HepG2 (cell line): Measurements from ENCODE around the gene INHBB. TPM values are rescaled to one million over a fixed set of nuclear protein-coding genes. Genes with fewer than 3 reads are reported as not detected.

Experiments
- KDM2A ChIP-seq: sonication (generic); formaldehyde crosslinking; IDR thresholded peaks from 2 replicates; pipeline ENCODE4 v1.4.0; 2020; ENCODE audit warnings: low read depth, missing genetic modification reagents, borderline replicate concordance
- MIER3 ChIP-seq: IDR thresholded peaks from 2 replicates; pipeline ENCODE4 v1.6.1; 2016; ENCODE audit warnings: missing compliant biosample characterization, borderline replicate concordance
- SRY ChIP-seq: sonication (generic); formaldehyde crosslinking; IDR thresholded peaks from 2 replicates; pipeline ENCODE4 v1.8.0; 2022; ENCODE audit warnings: mild to moderate bottlenecking, missing genetic modification reagents
- TP53 ChIP-seq: sonication (generic); formaldehyde crosslinking; conservative IDR thresholded peaks from 2 replicates; pipeline ENCODE4 v1.4.0; 2020; ENCODE audit warnings: missing genetic modification reagents
- ZNF441 ChIP-seq: sonication (generic); formaldehyde crosslinking; IDR thresholded peaks from 2 replicates; pipeline ENCODE4 v1.7.0; 2021; ENCODE audit warnings: missing genetic modification reagents, borderline replicate concordance
- polyA plus RNA-seq, 8 experiments: library from polyadenylated mRNA; depleted of rRNA in 3 of 8; stranded (reverse) in 7 of 8; unstranded in 1 of 8; fragments of >200 nt; fragmentation: Illumina TruSeq in 4 of 8; extraction: Trizol in 4 of 8; gene quantifications; 2 replicates each; pipeline versions ENCODE4 v1.2.1 to v1.2.3, GENCODE V29; 2011 to 2016; ENCODE audit warnings: low read depth in 4 of 8, missing spikeins in 1 of 8, mixed read lengths in 1 of 8; ENCODE audit not compliant: insufficient read depth in 1 of 8
- total RNA-seq, 5 experiments: library from RNA; depleted of rRNA; stranded (reverse); fragments of >200 nt; fragmentation: Illumina TruSeq; extraction: Trizol; gene quantifications; 2 replicates each; pipeline ENCODE4 v1.2.3, GENCODE V29; 2016; ENCODE audit warnings: low read depth in 1 of 5
- TF ChIP-seq, protein P1 (sequence below): sonication (generic); formaldehyde crosslinking; IDR thresholded peaks from one replicate; pipeline ENCODE4 v1.5.1; 2020; ENCODE audit warnings: mild to moderate bottlenecking, missing genetic modification reagents; ENCODE audit errors: not compliant biosample characterization

The INHBB gene
- total and polyA plus RNA-seq, 2 of the 13 experiments (the other 11 are each of a cell fraction or from before 2014, with no cell fraction given) = 0.20 to 1.7 TPM

DNA sequence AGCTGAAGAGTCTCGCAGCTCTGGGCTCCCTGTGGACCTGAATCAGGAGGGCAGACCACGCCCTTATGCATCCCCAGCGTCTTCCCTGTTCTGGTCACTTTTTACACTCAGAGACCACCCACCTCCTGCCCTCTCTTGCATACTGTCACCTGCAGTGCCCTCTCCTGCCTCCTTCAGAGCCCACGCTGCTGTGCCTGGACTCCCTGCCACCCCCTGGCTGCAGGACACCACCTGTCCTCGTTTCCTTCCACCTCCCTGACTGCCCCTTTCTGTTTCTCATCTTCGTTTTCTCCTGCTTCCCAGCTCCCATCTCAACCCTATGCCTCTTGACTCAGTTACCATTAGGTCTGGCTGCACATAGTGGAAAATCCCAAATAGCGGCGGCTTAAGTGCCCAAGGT, 9.2 kb upstream of the INHBB start (continued):
- TF ChIP-seq, protein P1, sequence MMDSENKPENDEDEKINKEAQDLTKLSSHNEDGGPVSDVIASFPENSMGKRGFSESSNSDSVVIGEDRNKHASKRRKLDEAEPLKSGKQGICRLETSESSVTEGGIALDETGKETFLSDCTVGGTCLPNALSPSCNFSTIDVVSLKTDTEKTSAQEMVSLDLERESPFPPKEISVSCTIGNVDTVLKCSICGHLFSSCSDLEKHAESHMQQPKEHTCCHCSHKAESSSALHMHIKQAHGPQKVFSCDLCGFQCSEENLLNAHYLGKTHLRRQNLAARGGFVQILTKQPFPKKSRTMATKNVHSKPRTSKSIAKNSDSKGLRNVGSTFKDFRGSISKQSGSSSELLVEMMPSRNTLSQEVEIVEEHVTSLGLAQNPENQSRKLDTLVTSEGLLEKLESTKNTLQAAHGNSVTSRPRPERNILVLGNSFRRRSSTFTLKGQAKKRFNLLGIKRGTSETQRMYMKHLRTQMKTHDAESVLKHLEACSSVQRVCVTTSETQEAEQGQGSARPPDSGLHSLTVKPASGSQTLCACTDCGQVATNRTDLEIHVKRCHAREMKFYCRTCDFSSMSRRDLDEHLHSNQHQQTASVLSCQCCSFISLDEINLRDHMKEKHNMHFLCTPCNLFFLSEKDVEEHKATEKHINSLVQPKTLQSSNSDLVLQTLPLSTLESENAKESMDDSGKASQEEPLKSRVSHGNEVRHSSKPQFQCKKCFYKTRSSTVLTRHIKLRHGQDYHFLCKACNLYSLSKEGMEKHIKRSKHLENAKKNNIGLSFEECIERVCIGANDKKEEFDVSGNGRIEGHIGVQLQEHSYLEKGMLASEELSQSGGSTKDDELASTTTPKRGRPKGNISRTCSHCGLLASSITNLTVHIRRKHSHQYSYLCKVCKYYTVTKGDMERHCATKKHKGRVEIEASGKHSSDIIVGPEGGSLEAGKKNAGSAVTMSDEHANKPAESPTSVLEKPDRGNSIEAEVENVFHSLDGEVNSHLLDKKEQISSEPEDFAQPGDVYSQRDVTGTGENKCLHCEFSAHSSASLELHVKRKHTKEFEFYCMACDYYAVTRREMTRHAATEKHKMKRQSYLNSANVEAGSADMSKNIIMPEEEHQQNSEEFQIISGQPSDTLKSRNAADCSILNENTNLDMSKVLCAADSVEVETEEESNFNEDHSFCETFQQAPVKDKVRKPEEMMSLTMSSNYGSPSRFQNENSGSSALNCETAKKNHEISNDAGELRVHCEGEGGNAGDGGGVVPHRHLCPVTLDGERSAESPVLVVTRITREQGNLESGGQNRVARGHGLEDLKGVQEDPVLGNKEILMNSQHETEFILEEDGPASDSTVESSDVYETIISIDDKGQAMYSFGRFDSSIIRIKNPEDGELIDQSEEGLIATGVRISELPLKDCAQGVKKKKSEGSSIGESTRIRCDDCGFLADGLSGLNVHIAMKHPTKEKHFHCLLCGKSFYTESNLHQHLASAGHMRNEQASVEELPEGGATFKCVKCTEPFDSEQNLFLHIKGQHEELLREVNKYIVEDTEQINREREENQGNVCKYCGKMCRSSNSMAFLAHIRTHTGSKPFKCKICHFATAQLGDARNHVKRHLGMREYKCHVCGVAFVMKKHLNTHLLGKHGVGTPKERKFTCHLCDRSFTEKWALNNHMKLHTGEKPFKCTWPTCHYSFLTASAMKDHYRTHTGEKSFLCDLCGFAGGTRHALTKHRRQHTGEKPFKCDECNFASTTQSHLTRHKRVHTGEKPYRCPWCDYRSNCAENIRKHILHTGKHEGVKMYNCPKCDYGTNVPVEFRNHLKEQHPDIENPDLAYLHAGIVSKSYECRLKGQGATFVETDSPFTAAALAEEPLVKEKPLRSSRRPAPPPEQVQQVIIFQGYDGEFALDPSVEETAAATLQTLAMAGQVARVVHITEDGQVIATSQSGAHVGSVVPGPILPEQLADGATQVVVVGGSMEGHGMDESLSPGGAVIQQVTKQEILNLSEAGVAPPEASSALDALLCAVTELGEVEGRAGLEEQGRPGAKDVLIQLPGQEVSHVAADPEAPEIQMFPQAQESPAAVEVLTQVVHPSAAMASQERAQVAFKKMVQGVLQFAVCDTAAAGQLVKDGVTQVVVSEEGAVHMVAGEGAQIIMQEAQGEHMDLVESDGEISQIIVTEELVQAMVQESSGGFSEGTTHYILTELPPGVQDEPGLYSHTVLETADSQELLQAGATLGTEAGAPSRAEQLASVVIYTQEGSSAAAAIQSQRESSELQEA (CRISPR knock-in tag) = no peak
- TF ChIP-seq KDM2A = no peak
- no peak for TF ChIP-seq TP53
- TF ChIP-seq ZNF441 (CRISPR knock-in tag) = no peak
- no peak for TF ChIP-seq SRY (CRISPR knock-in tag)
- no peak for TF ChIP-seq MIER3 (CRISPR knock-in tag)
